Measurements from ENCODE around the gene MYOF.

MYOF gene

DNA sequence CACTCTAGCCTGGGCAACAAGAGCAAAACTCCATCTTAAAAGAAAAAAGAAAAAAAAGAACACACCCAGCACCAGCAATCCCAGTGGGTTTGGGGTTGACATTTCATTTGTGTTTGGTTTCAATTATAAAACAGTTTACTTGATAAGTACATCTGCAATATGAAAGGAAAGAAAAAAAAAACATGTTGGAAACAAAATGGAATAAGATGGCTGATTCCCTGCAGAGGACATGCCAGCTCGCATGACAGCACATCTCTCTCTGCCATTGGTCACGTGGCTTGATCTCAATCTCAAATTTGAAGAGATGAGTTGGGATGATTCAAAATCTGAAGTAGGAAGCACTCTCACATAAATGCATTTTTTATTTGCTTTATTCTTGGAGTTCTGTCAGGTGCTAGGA, 28.0 kb downstream of the MYOF start:
- TF ChIP-seq, protein P1, sequence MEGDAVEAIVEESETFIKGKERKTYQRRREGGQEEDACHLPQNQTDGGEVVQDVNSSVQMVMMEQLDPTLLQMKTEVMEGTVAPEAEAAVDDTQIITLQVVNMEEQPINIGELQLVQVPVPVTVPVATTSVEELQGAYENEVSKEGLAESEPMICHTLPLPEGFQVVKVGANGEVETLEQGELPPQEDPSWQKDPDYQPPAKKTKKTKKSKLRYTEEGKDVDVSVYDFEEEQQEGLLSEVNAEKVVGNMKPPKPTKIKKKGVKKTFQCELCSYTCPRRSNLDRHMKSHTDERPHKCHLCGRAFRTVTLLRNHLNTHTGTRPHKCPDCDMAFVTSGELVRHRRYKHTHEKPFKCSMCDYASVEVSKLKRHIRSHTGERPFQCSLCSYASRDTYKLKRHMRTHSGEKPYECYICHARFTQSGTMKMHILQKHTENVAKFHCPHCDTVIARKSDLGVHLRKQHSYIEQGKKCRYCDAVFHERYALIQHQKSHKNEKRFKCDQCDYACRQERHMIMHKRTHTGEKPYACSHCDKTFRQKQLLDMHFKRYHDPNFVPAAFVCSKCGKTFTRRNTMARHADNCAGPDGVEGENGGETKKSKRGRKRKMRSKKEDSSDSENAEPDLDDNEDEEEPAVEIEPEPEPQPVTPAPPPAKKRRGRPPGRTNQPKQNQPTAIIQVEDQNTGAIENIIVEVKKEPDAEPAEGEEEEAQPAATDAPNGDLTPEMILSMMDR (IDR thresholded peaks at IDR 0.05; ENCODE audit: low read depth, low read length): no peak
- in situ Hi-C loops (cut with HindIII; ENCODE audit: low sequenced_read_pairs): no loop called here
- no peak overlapping the region for H3K4me3 ChIP-seq (ENCODE audit: low read depth, low read length)
- no peak for DNase-seq (ENCODE audit: low read depth, low spot score)

DNA sequence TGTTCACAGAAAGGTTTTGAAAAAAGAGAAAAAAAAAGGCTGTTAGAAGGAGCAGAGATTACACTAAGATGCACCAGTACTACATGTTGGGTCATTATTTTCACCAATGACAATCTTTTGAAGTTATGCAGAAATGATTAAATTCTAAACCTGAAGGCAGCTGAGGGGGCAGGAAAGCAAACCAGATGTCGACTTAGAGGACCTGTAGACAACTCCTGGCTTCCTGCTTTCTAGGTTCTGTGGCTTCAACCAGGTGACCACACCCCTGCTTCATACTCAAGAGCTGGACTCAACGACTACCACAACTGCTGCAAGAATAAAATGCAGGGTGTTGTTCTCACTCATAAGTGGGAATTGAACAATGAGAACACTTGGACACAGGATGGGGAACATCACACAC, 30.0 kb downstream of the MYOF start:
- no peak for DNase-seq (ENCODE audit: low read depth, low spot score)
- in situ Hi-C loops (cut with HindIII; ENCODE audit: low sequenced_read_pairs): no loop called here
- H3K4me3 ChIP-seq (ENCODE audit: low read depth, low read length): no peak overlapping the region
- TF ChIP-seq, protein P1 (IDR thresholded peaks at IDR 0.05; ENCODE audit: low read depth, low read length): no peak

DNA sequence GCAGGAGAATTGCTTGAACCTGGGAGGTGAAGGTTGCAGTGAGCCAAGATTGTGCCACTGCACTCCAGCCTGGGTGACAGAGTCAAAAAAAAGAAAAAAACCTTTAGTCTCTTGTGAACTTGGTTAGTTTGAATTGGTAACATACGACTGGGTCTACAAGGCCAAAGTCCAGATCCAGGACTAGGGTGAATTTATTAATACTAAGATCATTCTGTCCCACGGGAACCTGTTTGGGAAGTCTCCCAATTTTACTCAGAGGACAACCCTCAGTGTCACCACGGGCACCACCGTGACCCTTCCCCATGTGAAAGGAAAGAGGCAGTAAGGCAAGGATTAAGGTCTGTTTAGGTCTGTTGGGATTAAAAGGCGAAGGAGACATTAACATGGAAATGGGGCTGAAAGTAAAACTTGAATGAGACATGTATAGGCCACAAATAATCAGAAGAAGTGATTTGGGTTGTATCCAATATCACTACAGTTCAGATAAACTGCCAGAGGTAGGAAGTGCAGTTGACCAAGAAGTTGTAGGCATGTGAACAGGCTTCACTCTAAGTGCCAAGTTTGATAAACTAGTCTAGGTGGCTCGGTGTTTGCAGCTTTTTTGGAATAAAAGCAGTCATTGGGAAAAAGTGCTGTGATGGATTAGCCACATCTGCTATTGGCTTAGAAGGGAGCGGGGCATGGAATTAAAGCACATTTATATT, 30.7 kb downstream of the MYOF start:
- DNase-seq (ENCODE audit: low read depth, low spot score): no peak
- TF ChIP-seq, protein P1 (IDR thresholded peaks at IDR 0.05; ENCODE audit: low read depth, low read length): no peak
- no peak overlapping the region for H3K4me3 ChIP-seq (ENCODE audit: low read depth, low read length)
- in situ Hi-C loops (cut with HindIII; ENCODE audit: low sequenced_read_pairs): no loop called here

DNA sequence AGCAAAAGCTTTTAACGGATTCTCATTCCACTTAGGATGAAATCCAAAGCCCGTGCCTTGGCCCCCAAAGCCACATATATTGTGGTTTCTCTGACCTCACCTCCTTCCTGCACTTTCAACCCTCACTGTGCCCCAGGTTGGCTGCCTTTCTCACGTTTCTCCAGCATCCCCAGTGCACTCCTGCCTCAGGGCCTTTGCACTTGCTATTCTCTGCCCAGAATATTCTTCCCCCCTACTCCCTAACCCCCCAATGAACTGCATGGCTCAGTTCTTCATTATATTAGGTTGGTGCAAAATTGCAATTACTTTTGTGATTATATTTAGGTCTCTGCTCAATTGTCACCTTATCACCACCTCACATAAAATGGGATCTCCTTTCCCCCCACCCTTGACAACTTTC, 34.2 kb downstream of the MYOF start:
- no peak for DNase-seq (ENCODE audit: low read depth, low spot score)
- in situ Hi-C loops (cut with HindIII; ENCODE audit: low sequenced_read_pairs): no loop called here
- TF ChIP-seq, protein P1 (IDR thresholded peaks at IDR 0.05; ENCODE audit: low read depth, low read length): no peak
- no peak overlapping the region for H3K4me3 ChIP-seq (ENCODE audit: low read depth, low read length)

DNA sequence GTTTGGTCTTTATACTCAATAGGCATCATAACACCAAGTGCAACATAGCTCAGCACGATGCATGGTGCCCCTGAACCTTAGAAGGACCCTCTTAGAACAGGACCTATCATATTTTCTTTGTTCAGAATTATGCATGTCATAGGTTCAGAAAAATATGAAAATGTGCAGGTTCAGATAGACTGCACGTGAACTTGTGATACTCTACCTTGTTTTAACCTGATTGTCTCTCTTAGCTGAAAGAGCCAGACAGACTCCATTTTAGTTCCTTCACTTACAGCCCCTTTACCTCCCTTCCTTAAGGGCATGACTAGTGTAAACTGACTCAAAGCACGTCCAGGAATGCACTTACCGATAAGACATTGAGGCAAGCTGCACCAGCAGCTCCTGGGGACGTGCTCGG, 35.1 kb downstream of the MYOF start:
- H3K4me3 ChIP-seq (ENCODE audit: low read depth, low read length): no peak overlapping the region
- no peak for DNase-seq (ENCODE audit: low read depth, low spot score)
- in situ Hi-C loops (cut with HindIII; ENCODE audit: low sequenced_read_pairs): no loop called here
- TF ChIP-seq, protein P1 (IDR thresholded peaks at IDR 0.05; ENCODE audit: low read depth, low read length): no peak

DNA sequence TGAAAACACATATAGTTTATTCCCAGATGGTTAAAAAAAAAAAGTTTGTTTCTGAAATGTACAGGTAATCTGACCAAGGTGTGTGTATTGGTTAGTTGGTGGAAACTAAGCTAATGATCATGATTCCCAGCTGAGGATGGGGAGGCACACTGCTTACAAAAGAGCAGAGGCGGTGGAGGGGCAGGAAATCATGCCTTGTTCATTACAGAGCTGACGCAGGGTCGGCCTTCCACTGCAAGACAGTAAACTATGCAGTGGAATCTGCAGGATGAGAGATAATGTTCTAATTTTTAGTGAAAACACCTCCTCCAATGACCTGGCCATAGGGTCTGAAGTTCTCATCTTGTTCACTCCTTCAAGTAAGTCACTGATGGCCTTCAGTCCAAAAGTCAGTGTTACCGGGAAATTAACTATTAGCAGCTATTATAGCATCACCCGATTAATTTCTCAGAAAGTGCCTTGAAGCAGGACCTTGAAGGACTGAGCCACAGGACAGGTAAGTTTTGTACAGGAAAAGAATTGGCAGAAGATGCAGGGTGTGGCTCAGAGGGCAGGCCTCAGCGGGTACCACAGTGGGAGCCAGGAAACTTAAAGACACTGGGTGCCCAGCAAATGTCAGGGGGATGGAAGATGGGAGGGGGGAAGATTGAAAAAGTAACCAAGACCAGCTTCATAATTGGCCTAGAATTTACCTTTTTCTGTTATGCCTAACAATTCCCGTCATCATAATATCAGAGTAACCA, 36.0 kb downstream of the MYOF start:
- no peak overlapping the region for H3K4me3 ChIP-seq (ENCODE audit: low read depth, low read length)
- no peak for DNase-seq (ENCODE audit: low read depth, low spot score)
- TF ChIP-seq, protein P1 (IDR thresholded peaks at IDR 0.05; ENCODE audit: low read depth, low read length): no peak
- in situ Hi-C loops (cut with HindIII; ENCODE audit: low sequenced_read_pairs): no loop called here

All from astrocyte of the spinal cord (primary cell).